ENCODE results near the gene DAZAP1. TPM values are rescaled to one million over a fixed set of nuclear protein-coding genes. Genes with fewer than 3 reads are reported as not detected.

DAZAP1 gene
- total and polyA plus RNA-seq, 5 donors from 2014 or later = 2.4 to 153 (median 5.0) TPM

GRCh38 chr19:1406774-1407527, 435 bp upstream of the DAZAP1 start:
- Mint-ChIP-seq H3K36me3 (peaks cover 8% of the 10 kb centered on the region), H3K4me1 (peaks cover 0 to 43% (median 26%) of the 10 kb centered on the region in 4 donors), H3K27ac (peak overlapping the region; percentile 60 to 86 (median 83)), H3K4me3 (peak overlapping the region; percentile 85 to 87 (median 85)), H3K27me3 (peaks cover 7% of the 10 kb centered on the region), H3K9me3 (peaks cover 0 to 1% (median 0%) of the 10 kb centered on the region in 7 donors)
- H3K27me3 ChIP-seq (ENCODE audit: control insufficient read depth, insufficient read depth, low read length) = no peaks in the 10 kb centered on the region
- peak overlapping the region; percentile 68 for H3K4me3 ChIP-seq (ENCODE audit: low read depth, low read length)
- H3K9me3 ChIP-seq (ENCODE audit: control insufficient read depth in 2 of 2, low read length in 2 of 2) = no peaks in the 10 kb centered on the region
- peaks cover 43% of the 10 kb centered on the region for H3K4me1 ChIP-seq (ENCODE audit: control insufficient read depth, insufficient read depth, low read length, poor library complexity, severe bottlenecking)
- DNase-seq (peak; percentile 98 to 100 (median 99)), ATAC-seq (ENCODE audit: low read depth in 2 of 2) (peak; percentile 85 to 87)
- peak overlapping the region; percentile 89 for H3K27ac ChIP-seq (ENCODE audit: insufficient read depth, low read length, poor library complexity, severe bottlenecking)
- H3K36me3 ChIP-seq (ENCODE audit: control insufficient read depth, insufficient read depth, low read length) = no peaks in the 10 kb centered on the region

- peaks cover 13% of the 10 kb centered on the region for H3K36me3 ChIP-seq (ENCODE audit: control insufficient read depth, insufficient read depth, low read length)
- Mint-ChIP-seq H3K4me1 (peaks cover 0 to 54% (median 33%) of the 10 kb centered on the region in 4 donors), H3K4me3 (peak overlapping the region; percentile 95 to 99 (median 96)), H3K36me3 (peaks cover 8% of the 10 kb centered on the region), H3K9me3 (no peaks in the 10 kb centered on the region), H3K27me3 (no peaks in the 10 kb centered on the region), H3K27ac (peak overlapping the region; percentile 92 to 96 (median 93))
- H3K27ac ChIP-seq (ENCODE audit: insufficient read depth, low read length, poor library complexity, severe bottlenecking) = peak overlapping the region; percentile 89
- peak; percentile 7 to 12 for ATAC-seq (ENCODE audit: low read depth in 2 of 2)
- DNase-seq = peak; percentile 35 to 82 (median 65)
- H3K9me3 ChIP-seq (ENCODE audit: control insufficient read depth in 2 of 2, low read length in 2 of 2) = no peaks in the 10 kb centered on the region
- H3K4me3 ChIP-seq (ENCODE audit: low read depth, low read length) = peak overlapping the region; percentile 69
- H3K4me1 ChIP-seq (ENCODE audit: control insufficient read depth, insufficient read depth, low read length, poor library complexity, severe bottlenecking) = peaks cover 56% of the 10 kb centered on the region
- H3K27me3 ChIP-seq (ENCODE audit: control insufficient read depth, insufficient read depth, low read length) = no peaks in the 10 kb centered on the region
Observed at GRCh38 chr19:1408300-1409203, 1.2 kb downstream of the DAZAP1 start.

- H3K36me3 ChIP-seq (ENCODE audit: control insufficient read depth, insufficient read depth, low read length) = peaks cover 13% of the 10 kb centered on the region
- no peaks in the 10 kb centered on the region for H3K9me3 ChIP-seq (ENCODE audit: control insufficient read depth in 2 of 2, low read length in 2 of 2)
- peaks cover 8% of the 10 kb centered on the region for H3K36me3 Mint-ChIP-seq
- DNase-seq (no peak), ATAC-seq (ENCODE audit: low read depth in 2 of 2) (no peak)
- H3K4me1 Mint-ChIP-seq = peaks cover 0 to 62% (median 37%) of the 10 kb centered on the region in 4 donors
- H3K27ac ChIP-seq (ENCODE audit: insufficient read depth, low read length, poor library complexity, severe bottlenecking) = peak overlapping the region; percentile 89
- H3K27me3 ChIP-seq (ENCODE audit: control insufficient read depth, insufficient read depth, low read length) = no peaks in the 10 kb centered on the region
- peak overlapping the region; percentile 95 to 99 (median 96) for H3K4me3 Mint-ChIP-seq
- H3K27ac Mint-ChIP-seq = peak overlapping the region; percentile 92 to 96 (median 93)
- H3K9me3 Mint-ChIP-seq = no peaks in the 10 kb centered on the region
- H3K27me3 Mint-ChIP-seq = no peaks in the 10 kb centered on the region
- peaks cover 61% of the 10 kb centered on the region for H3K4me1 ChIP-seq (ENCODE audit: control insufficient read depth, insufficient read depth, low read length, poor library complexity, severe bottlenecking)
- peak overlapping the region; percentile 69 for H3K4me3 ChIP-seq (ENCODE audit: low read depth, low read length)
Observed at GRCh38 chr19:1409204-1410005, 2.0 kb downstream of the DAZAP1 start.

DNA sequence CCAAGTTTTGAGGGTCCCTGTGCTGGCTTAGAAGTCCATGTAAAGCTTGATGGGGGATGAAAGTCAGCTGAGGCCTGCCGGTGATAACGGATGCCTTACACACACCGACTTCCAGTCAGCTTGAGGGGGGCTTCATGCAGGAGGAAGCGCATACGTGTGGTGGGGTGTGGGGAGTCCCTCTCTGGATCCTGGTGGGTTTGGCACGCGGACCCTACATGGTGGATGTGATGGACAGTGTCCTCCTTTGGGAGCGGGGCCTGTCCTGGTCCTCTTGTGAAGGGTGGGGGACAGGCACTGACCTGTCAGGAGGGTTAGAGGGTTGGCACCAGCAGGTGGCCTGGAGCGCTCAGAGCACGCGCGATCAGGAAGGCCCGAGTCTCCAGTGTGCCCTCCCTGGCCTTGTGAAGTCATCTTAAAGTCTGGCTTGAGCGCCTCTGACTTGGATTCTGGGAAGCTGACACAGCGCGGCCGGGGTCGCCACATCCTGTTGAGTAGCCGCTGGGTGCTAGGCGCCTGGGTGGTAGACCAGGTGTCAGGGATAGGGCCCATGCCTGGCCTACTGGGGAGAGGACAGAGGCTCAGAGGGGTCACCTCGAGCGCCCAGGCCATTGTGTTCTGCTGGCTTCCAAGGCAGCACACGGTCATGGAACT, 2.9 kb downstream of the DAZAP1 start:
- H3K27me3 ChIP-seq (ENCODE audit: control insufficient read depth, insufficient read depth, low read length) = no peaks in the 10 kb centered on the region
- H3K36me3 ChIP-seq (ENCODE audit: control insufficient read depth, insufficient read depth, low read length) = peaks cover 13% of the 10 kb centered on the region
- Mint-ChIP-seq H3K4me1 (peaks cover 0 to 69% (median 42%) of the 10 kb centered on the region in 4 donors), H3K9me3 (no peaks in the 10 kb centered on the region), H3K4me3 (peak overlapping the region; percentile 95 to 99 (median 96)), H3K27me3 (no peaks in the 10 kb centered on the region), H3K36me3 (peaks cover 12% of the 10 kb centered on the region), H3K27ac (peak overlapping the region; percentile 75 to 97 (median 93))
- peaks cover 69% of the 10 kb centered on the region for H3K4me1 ChIP-seq (ENCODE audit: control insufficient read depth, insufficient read depth, low read length, poor library complexity, severe bottlenecking)
- peak overlapping the region; percentile 32 for H3K4me3 ChIP-seq (ENCODE audit: low read depth, low read length)
- DNase-seq (no peak), ATAC-seq (ENCODE audit: low read depth in 2 of 2) (no peak)
- H3K27ac ChIP-seq (ENCODE audit: insufficient read depth, low read length, poor library complexity, severe bottlenecking) = no peak overlapping the region
- no peaks in the 10 kb centered on the region for H3K9me3 ChIP-seq (ENCODE audit: control insufficient read depth in 2 of 2, low read length in 2 of 2)

DNA sequence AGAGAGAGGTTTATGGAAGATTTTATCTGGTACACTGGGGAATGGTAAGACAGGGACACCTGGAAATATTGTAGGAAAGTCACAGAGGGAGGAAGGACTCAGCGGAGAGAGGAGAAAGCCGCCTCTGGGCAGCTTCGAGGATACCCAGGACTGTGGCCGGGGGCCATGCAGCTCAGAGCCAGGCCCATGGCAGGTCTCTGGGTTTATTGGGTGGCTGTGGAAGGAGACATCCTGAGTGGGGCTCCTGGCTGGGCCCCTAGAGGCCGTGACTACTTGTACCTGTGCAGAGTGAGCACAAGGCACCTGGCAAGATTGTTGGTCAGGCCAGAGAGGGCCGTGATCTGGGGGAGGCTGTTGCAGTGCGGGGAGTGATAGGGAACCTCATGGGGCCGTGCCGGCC, 3.4 kb downstream of the DAZAP1 start:
- Mint-ChIP-seq H3K27me3 (no peaks in the 10 kb centered on the region), H3K9me3 (no peaks in the 10 kb centered on the region), H3K27ac (peak overlapping the region; percentile 75 to 97 (median 93)), H3K4me3 (peak overlapping the region; percentile 88 to 96 (median 96)), H3K36me3 (peaks cover 12% of the 10 kb centered on the region), H3K4me1 (peaks cover 0 to 75% (median 45%) of the 10 kb centered on the region in 4 donors)
- Histone ChIP-seq H3K4me3 (ENCODE audit: low read depth, low read length) (peak overlapping the region; percentile 32), H3K4me1 (ENCODE audit: control insufficient read depth, insufficient read depth, low read length, poor library complexity, severe bottlenecking) (peaks cover 74% of the 10 kb centered on the region), H3K27ac (ENCODE audit: insufficient read depth, low read length, poor library complexity, severe bottlenecking) (no peak overlapping the region), H3K36me3 (ENCODE audit: control insufficient read depth, insufficient read depth, low read length) (peaks cover 13% of the 10 kb centered on the region), H3K27me3 (ENCODE audit: control insufficient read depth, insufficient read depth, low read length) (no peaks in the 10 kb centered on the region), H3K9me3 (ENCODE audit: control insufficient read depth in 2 of 2, low read length in 2 of 2) (no peaks in the 10 kb centered on the region)
- DNase-seq (no peak), ATAC-seq (ENCODE audit: low read depth in 2 of 2) (no peak)

DNA sequence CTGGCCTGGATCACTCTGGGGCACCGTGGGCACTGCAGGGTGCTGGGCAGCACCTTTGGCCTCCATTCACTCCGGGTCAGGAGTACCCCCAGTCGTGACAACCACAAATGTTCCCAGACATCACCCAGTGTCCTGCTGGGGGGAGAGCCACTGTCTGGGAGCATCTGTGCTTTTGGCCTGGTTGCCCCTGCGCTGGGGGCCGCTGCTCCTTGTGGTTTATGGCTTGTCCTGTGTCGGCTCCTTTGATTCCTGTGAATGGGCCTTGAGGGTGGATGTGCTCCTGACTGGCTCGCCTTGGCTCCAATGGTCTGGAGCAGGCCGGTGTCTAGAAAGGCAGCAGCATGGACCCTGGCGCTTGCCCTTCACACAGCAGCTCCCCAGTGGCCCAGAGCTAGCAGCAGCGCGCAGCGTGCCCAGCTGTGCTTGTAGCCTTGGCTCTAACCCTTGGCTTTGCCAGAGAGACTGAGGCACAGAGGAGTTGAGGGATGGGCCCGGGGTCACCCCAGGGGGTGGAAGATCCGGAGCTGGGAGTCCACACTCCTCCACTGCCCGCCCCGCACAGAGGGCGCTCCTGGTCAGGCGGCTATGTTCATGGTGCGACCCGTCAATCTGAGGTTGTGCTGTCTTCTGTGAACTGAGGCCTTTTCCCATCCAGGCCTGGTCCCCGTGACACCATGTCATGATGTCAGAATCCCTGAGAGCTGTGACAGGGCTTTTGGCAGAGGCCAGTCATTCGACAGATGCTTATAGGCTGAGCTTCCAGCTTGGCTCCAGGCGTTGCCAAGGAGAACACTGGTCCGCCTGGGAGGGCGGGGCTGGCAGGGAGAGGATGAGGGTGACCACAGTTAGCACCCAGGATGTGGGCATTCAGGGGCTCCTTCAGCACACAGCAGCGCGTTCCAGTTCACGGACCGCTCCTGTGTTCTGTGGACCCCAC, 4.1 kb downstream of the DAZAP1 start:
- Histone ChIP-seq H3K27ac (ENCODE audit: insufficient read depth, low read length, poor library complexity, severe bottlenecking) (no peak overlapping the region), H3K4me3 (ENCODE audit: low read depth, low read length) (no peak overlapping the region), H3K9me3 (ENCODE audit: control insufficient read depth in 2 of 2, low read length in 2 of 2) (no peaks in the 10 kb centered on the region), H3K4me1 (ENCODE audit: control insufficient read depth, insufficient read depth, low read length, poor library complexity, severe bottlenecking) (peaks cover 78% of the 10 kb centered on the region), H3K36me3 (ENCODE audit: control insufficient read depth, insufficient read depth, low read length) (peaks cover 18% of the 10 kb centered on the region), H3K27me3 (ENCODE audit: control insufficient read depth, insufficient read depth, low read length) (no peaks in the 10 kb centered on the region)
- H3K36me3 Mint-ChIP-seq = peaks cover 12% of the 10 kb centered on the region
- peaks cover 0 to 79% (median 44%) of the 10 kb centered on the region in 4 donors for H3K4me1 Mint-ChIP-seq
- DNase-seq = peak in 1 of 3 donors; percentile 39
- no peaks in the 10 kb centered on the region for H3K27me3 Mint-ChIP-seq
- no peak for ATAC-seq (ENCODE audit: low read depth in 2 of 2)
- H3K4me3 Mint-ChIP-seq = peak overlapping the region; percentile 50 to 96 (median 92)
- H3K9me3 Mint-ChIP-seq = no peaks in the 10 kb centered on the region
- peak overlapping the region in 2 of 3 donors; percentile 14 to 93 for H3K27ac Mint-ChIP-seq

All from CD4-positive, CD25-positive, alpha-beta regulatory T cell (primary cell).